ENCODE measurements around the gene UBE2D2. TPM values are rescaled to one million over a fixed set of nuclear protein-coding genes. Genes with fewer than 3 reads are reported as not detected.

Gene UBE2D2
- polyA plus RNA-seq, 1 donor from 2014 or later = 118 TPM

DNA sequence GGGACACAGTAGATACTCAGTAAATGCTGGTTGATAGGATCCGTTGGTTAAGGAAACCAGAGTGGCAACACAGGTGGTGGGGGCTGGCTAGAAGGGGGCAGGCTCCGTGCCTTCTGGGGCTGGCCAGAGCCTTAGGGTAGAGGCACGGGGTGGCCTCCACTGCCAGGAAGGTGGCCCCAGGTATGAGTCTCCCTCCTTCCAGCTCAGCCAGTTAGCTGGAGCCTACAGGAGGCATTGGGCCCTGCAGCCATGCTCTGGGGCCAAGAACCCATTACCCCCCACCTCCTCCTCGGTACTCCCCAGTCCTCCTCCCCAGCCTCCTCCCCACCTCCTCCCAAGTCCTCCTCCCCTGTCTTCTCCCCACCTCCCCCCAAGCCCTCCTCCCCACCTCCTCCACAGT lies 114.7 kb downstream of the UBE2D2 start:
- no peaks in the 10 kb centered on the region for H4K20me1 ChIP-seq (ENCODE audit: insufficient read depth)
- no peaks in the 10 kb centered on the region for H3K9me2 ChIP-seq (ENCODE audit: insufficient read depth, low read length)
- peaks cover 7% of the 10 kb centered on the region for H3K79me2 ChIP-seq (replicated peaks; ENCODE audit: insufficient read depth, low read length)
- no peak overlapping the region for H3K27ac ChIP-seq (ENCODE audit: low read length)
- H3K9me3 ChIP-seq (ENCODE audit: low read length) = no peaks in the 10 kb centered on the region
- TF ChIP-seq RAD21 (conservative IDR thresholded peaks at IDR 0.05) (no peak), EZH2 (IDR thresholded peaks at IDR 0.05; ENCODE audit: borderline replicate concordance, insufficient read depth, low read length, poor library complexity, severe bottlenecking) (no peak), TAF1 (IDR thresholded peaks at IDR 0.05; ENCODE audit: low read depth) (no peak)
- TF ChIP-seq, protein P1, sequence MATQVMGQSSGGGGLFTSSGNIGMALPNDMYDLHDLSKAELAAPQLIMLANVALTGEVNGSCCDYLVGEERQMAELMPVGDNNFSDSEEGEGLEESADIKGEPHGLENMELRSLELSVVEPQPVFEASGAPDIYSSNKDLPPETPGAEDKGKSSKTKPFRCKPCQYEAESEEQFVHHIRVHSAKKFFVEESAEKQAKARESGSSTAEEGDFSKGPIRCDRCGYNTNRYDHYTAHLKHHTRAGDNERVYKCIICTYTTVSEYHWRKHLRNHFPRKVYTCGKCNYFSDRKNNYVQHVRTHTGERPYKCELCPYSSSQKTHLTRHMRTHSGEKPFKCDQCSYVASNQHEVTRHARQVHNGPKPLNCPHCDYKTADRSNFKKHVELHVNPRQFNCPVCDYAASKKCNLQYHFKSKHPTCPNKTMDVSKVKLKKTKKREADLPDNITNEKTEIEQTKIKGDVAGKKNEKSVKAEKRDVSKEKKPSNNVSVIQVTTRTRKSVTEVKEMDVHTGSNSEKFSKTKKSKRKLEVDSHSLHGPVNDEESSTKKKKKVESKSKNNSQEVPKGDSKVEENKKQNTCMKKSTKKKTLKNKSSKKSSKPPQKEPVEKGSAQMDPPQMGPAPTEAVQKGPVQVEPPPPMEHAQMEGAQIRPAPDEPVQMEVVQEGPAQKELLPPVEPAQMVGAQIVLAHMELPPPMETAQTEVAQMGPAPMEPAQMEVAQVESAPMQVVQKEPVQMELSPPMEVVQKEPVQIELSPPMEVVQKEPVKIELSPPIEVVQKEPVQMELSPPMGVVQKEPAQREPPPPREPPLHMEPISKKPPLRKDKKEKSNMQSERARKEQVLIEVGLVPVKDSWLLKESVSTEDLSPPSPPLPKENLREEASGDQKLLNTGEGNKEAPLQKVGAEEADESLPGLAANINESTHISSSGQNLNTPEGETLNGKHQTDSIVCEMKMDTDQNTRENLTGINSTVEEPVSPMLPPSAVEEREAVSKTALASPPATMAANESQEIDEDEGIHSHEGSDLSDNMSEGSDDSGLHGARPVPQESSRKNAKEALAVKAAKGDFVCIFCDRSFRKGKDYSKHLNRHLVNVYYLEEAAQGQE (IDR thresholded peaks at IDR 0.05; ENCODE audit: borderline replicate concordance) = no peak
- TF ChIP-seq, protein P2, sequence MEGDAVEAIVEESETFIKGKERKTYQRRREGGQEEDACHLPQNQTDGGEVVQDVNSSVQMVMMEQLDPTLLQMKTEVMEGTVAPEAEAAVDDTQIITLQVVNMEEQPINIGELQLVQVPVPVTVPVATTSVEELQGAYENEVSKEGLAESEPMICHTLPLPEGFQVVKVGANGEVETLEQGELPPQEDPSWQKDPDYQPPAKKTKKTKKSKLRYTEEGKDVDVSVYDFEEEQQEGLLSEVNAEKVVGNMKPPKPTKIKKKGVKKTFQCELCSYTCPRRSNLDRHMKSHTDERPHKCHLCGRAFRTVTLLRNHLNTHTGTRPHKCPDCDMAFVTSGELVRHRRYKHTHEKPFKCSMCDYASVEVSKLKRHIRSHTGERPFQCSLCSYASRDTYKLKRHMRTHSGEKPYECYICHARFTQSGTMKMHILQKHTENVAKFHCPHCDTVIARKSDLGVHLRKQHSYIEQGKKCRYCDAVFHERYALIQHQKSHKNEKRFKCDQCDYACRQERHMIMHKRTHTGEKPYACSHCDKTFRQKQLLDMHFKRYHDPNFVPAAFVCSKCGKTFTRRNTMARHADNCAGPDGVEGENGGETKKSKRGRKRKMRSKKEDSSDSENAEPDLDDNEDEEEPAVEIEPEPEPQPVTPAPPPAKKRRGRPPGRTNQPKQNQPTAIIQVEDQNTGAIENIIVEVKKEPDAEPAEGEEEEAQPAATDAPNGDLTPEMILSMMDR (IDR thresholded peaks at IDR 0.05; ENCODE audit: poor library complexity, severe bottlenecking) = no peak
- no peaks in the 10 kb centered on the region for H3F3A ChIP-seq (ENCODE audit: insufficient read depth, low read length, poor library complexity, severe bottlenecking)
- H3K4me2 ChIP-seq (ENCODE audit: low read length) = no peak overlapping the region
- H2AFZ ChIP-seq (ENCODE audit: low read depth, low read length) = no peak overlapping the region
- H3K9ac ChIP-seq (ENCODE audit: low read length) = no peak overlapping the region
- no peak overlapping the region for H3K4me3 ChIP-seq (ENCODE audit: low read length)
- H3K27me3 ChIP-seq (ENCODE audit: insufficient read depth, low read depth, low read length) = no peaks in the 10 kb centered on the region
- H3K36me3 ChIP-seq (ENCODE audit: insufficient read depth, low read length) = no peaks in the 10 kb centered on the region

DNA sequence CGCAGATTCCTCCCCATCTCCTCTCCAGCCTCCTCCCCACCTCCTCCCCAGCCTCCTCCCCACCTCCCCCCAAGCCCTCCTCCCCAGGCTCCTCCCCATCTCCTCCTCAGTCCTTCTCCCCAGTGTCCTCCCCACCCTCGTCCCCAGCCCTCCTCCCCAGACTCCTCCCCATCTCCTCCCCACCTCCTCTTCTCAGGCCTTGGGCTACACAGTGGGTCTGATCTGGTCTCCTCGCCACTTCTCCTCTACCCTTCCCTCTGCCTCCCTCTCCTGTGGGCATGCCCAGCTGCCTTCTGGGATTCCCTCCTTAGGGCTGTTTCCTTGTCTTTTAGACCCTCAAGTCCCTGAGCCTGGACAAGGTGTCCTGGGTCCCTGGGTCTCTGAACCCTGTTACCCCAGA lies 115.3 kb downstream of the UBE2D2 start:
- Histone ChIP-seq H3K4me3 (ENCODE audit: low read length) (no peak overlapping the region), H3K27ac (ENCODE audit: low read length) (peak overlapping the region; percentile 47), H3F3A (ENCODE audit: insufficient read depth, low read length, poor library complexity, severe bottlenecking) (no peaks in the 10 kb centered on the region), H2AFZ (ENCODE audit: low read depth, low read length) (no peak overlapping the region), H3K4me2 (ENCODE audit: low read length) (no peak overlapping the region), H3K79me2 (replicated peaks; ENCODE audit: insufficient read depth, low read length) (peaks cover 7% of the 10 kb centered on the region), H3K36me3 (ENCODE audit: insufficient read depth, low read length) (no peaks in the 10 kb centered on the region), H3K9me3 (ENCODE audit: low read length) (no peaks in the 10 kb centered on the region), H3K9me2 (ENCODE audit: insufficient read depth, low read length) (no peaks in the 10 kb centered on the region), H3K27me3 (ENCODE audit: insufficient read depth, low read depth, low read length) (no peaks in the 10 kb centered on the region), H3K9ac (ENCODE audit: low read length) (no peak overlapping the region), H4K20me1 (ENCODE audit: insufficient read depth) (no peaks in the 10 kb centered on the region)
- TF ChIP-seq MXI1 (conservative IDR thresholded peaks at IDR 0.05; ENCODE audit: poor library complexity, severe bottlenecking) (no peak), POLR2AphosphoS5 (IDR thresholded peaks at IDR 0.05) (no peak), EP300 (conservative IDR thresholded peaks at IDR 0.05; ENCODE audit: poor library complexity, severe bottlenecking) (no peak), EZH2 (IDR thresholded peaks at IDR 0.05; ENCODE audit: borderline replicate concordance, insufficient read depth, low read length, poor library complexity, severe bottlenecking) (no peak), TAF1 (IDR thresholded peaks at IDR 0.05; ENCODE audit: low read depth) (no peak)
- TF ChIP-seq, protein P2 (IDR thresholded peaks at IDR 0.05; ENCODE audit: poor library complexity, severe bottlenecking) = no peak
